Activated B cell treated with CpG ODN at 0.5 μM for 24 hours (primary cell): ENCODE measurements around the gene OR12D2. TPM values are rescaled to one million over a fixed set of nuclear protein-coding genes. Genes with fewer than 3 reads are reported as not detected.

Experiments used
- ATAC-seq: fragments of 200-7000 bp; cut with Tn5 transposase; one replicate; pipeline ENCODE4 v1.10.0; 2021; ENCODE audit warnings: low read depth, mild to moderate bottlenecking, moderate library complexity
- CTCF ChIA-PET: fragments of 350-600 bp; sonication (Branson Sonifier 250); formaldehyde crosslinking; loops from one replicate; lab custom pipeline; 2021; ENCODE audit warnings: antibody characterized with exemption; lab: Charles Lee
- POLR2A ChIA-PET: fragments of 350-600 bp; sonication (Branson Sonifier 250); formaldehyde crosslinking; loops from one replicate; lab custom pipeline; 2021; ENCODE audit warnings: antibody characterized with exemption; lab: Charles Lee
- DNase-seq: peaks from one replicate; pipeline ENCODE4 v3.0.0; 2022
- H3K27ac Mint-ChIP-seq: one replicate; pipeline ENCODE4 v1.8.0; 2020; ENCODE audit warnings: mixed read lengths
- H3K27me3 Mint-ChIP-seq: one replicate; pipeline ENCODE4 v1.8.0; 2021; ENCODE audit warnings: mixed read lengths
- H3K36me3 Mint-ChIP-seq: one replicate; pipeline ENCODE4 v1.8.0; 2021; ENCODE audit warnings: low read depth, mixed read lengths
- H3K4me1 Mint-ChIP-seq: one replicate; pipeline ENCODE4 v1.8.0; 2021; ENCODE audit warnings: mixed read lengths
- H3K4me3 Mint-ChIP-seq: one replicate; pipeline ENCODE4 v1.8.0; 2020; ENCODE audit warnings: mild to moderate bottlenecking, mixed read lengths
- H3K9me3 Mint-ChIP-seq: one replicate; pipeline ENCODE4 v1.8.0; 2020; ENCODE audit warnings: mixed read lengths
- intact Hi-C: fragments of 100-400 bp; cut with micrococcal nuclease; formaldehyde crosslinking; loops from one replicate; pipeline ENCODE4 v1.15.1; 2024
- total RNA-seq: library from RNA; stranded (reverse); gene quantifications from 2 replicates; pipeline ENCODE4 v1.2.3, GENCODE V29; 2022
- TF ChIP-seq, protein P1 (sequence below): fragments of 200-600 bp; IDR thresholded peaks from one replicate; pipeline ENCODE4 v1.8.0; 2022; ENCODE audit warnings: antibody characterized with exemption, mild to moderate bottlenecking

Gene OR12D2
- total RNA-seq, 1 donor from 2014 or later: not detected

- Mint-ChIP-seq H3K36me3 (no peaks in the 10 kb centered on the region), H3K9me3 (no peaks in the 10 kb centered on the region), H3K27ac (no peak overlapping the region), H3K4me1 (no peaks in the 10 kb centered on the region), H3K27me3 (peaks cover 21% of the 10 kb centered on the region), H3K4me3 (no peak overlapping the region)
- intact Hi-C loops: loop anchor here (5.0 kb wide), 1 partner anchor 211 kb away; the partner anchor contains the start of gene OR2H2
- DNase-seq (no peak), ATAC-seq (no peak)
- CTCF ChIA-PET: no interaction called here
- TF ChIP-seq, protein P1, sequence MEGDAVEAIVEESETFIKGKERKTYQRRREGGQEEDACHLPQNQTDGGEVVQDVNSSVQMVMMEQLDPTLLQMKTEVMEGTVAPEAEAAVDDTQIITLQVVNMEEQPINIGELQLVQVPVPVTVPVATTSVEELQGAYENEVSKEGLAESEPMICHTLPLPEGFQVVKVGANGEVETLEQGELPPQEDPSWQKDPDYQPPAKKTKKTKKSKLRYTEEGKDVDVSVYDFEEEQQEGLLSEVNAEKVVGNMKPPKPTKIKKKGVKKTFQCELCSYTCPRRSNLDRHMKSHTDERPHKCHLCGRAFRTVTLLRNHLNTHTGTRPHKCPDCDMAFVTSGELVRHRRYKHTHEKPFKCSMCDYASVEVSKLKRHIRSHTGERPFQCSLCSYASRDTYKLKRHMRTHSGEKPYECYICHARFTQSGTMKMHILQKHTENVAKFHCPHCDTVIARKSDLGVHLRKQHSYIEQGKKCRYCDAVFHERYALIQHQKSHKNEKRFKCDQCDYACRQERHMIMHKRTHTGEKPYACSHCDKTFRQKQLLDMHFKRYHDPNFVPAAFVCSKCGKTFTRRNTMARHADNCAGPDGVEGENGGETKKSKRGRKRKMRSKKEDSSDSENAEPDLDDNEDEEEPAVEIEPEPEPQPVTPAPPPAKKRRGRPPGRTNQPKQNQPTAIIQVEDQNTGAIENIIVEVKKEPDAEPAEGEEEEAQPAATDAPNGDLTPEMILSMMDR: no peak
- POLR2A ChIA-PET: no interaction called here
Observed at GRCh38 chr6:29376003-29376402, 19.4 kb upstream of the OR12D2 start.

DNA sequence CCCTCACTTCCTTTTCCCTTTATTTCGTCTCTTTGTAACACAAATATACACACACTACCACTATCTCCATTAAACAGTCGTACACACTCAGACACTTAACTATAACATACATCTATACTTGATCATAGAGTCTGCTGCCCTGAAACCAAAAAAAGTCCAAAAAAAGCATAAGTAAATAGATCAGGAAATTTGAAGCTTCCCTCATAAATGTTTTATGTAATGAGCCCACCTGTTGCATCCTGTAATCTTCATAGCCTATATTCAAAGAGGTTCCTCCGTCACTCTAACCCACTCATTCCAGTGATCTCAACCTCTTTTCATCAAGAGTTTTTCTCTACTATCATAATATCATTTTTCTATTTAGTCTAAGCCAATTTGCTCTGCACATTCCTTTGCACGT is 6.9 kb upstream of the OR12D2 start:
- H3K27me3 Mint-ChIP-seq: peaks cover 24% of the 10 kb centered on the region
- ChIA-PET CTCF (no interaction called here), POLR2A (no interaction called here)
- no peaks in the 10 kb centered on the region for H3K4me1 Mint-ChIP-seq
- intact Hi-C loops: no loop called here
- H3K27ac Mint-ChIP-seq: no peak overlapping the region
- no peak overlapping the region for H3K4me3 Mint-ChIP-seq
- H3K9me3 Mint-ChIP-seq: no peaks in the 10 kb centered on the region
- TF ChIP-seq, protein P1: no peak
- ATAC-seq: no peak
- no peaks in the 10 kb centered on the region for H3K36me3 Mint-ChIP-seq
- no peak for DNase-seq

DNA sequence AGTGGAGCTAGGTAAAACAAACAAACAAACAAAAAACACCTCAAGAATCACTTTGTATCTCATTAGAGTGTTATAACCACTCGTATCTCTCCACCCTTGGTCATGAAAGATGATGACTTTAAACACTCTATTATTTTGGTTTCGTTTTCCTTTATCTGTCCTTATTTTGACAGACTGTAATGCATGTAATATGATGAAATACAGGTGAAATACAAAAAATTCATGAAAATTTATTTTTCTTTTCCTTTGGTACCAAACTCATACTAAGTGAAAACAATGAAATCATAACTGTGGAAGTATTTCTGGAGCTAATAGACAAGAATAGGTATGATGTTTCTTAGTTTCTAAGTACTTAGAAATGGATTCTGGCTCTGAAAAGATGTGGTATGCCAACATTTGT is 4.1 kb downstream of the OR12D2 start:
- no peak for DNase-seq
- CTCF ChIA-PET: no interaction called here
- no peaks in the 10 kb centered on the region for H3K4me1 Mint-ChIP-seq
- ATAC-seq: no peak
- TF ChIP-seq, protein P1: no peak
- POLR2A ChIA-PET: no interaction called here
- peaks cover 25% of the 10 kb centered on the region for H3K27me3 Mint-ChIP-seq
- H3K27ac Mint-ChIP-seq: no peak overlapping the region
- H3K4me3 Mint-ChIP-seq: no peak overlapping the region
- no peaks in the 10 kb centered on the region for H3K9me3 Mint-ChIP-seq
- intact Hi-C loops: no loop called here
- H3K36me3 Mint-ChIP-seq: no peaks in the 10 kb centered on the region

DNA sequence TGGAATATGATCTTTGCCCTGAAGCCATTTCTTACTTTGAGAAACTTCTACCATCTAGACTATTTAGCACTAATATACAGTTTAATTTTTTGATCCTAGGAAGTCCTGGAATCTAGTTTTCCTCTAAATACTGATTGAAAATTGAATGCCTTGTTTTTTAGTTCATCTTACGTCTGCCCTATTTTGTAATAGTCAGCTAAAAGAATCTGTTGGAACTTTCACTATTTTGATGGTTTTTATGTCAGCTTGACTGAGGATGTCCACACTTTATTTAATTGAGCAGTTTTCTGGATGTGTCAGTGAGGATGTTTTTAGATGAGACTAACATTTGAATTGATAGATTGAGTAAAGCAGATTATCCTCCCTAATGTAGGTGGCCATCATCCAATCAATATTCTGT is 8.4 kb downstream of the OR12D2 start:
- Mint-ChIP-seq H3K9me3 (peaks cover 6% of the 10 kb centered on the region), H3K36me3 (no peaks in the 10 kb centered on the region), H3K4me1 (no peaks in the 10 kb centered on the region), H3K4me3 (no peak overlapping the region), H3K27ac (no peak overlapping the region), H3K27me3 (peaks cover 27% of the 10 kb centered on the region)
- no peak for DNase-seq
- no peak for ATAC-seq
- ChIA-PET CTCF (no interaction called here), POLR2A (no interaction called here)
- TF ChIP-seq, protein P1: no peak
- intact Hi-C loops: no loop called here

DNA sequence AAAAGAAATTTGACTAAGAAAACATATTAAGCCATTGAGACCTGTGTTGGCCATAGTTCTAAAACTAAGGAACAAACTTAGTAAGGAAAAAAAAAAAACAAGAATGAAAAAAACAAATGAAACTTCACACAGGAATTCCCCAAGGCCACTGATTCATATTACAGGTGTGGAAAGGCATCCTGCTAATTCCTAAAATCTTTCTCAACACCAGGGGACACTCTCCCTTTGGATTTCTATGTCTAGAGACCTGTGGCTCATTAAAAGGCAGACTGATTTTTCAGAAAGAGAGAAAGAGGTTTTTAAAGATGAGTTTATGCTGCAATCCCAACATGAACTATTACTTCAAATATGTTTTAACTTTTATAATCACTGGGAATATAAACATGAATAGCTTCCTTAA is 19.2 kb downstream of the OR12D2 start, which contains the start of gene OR12D1:
Gene OR12D1 (plus strand): TSS at position 341 of the 400 bp plus-strand sequence.
- CTCF ChIA-PET: no interaction called here
- TF ChIP-seq, protein P1: no peak
- peaks cover 27% of the 10 kb centered on the region for H3K27me3 Mint-ChIP-seq
- no peak within 1 kb of the TSS for H3K27ac Mint-ChIP-seq
- no peak for DNase-seq
- intact Hi-C loops: no loop called here
- H3K9me3 Mint-ChIP-seq: peaks cover 10% of the 10 kb centered on the region
- no peaks in the 10 kb centered on the region for H3K4me1 Mint-ChIP-seq
- H3K36me3 Mint-ChIP-seq: no peaks in the 10 kb centered on the region
- POLR2A ChIA-PET: no interaction called here
- ATAC-seq: no peak
- no peak within 1 kb of the TSS for H3K4me3 Mint-ChIP-seq
